Activated CD4-positive, alpha-beta T cell treated with anti-CD3 and anti-CD28 coated beads, Interleukin-2, amount 10 ng/mL, durations not matched to agents 7 days and 5 days (primary cell): Measurements from ENCODE around the gene CDC16. TPM values are rescaled to one million over a fixed set of nuclear protein-coding genes. Genes with fewer than 3 reads are reported as not detected.
"Not testable (repeated sequence)": the region's sequence is repeated elsewhere in the genome, so short reads cannot be mapped to it uniquely, and the experiment has no call there.

Experiments
- CTCF ChIA-PET: fragments of 350-600 bp; sonication (Branson Sonifier 250); formaldehyde crosslinking; loops from one replicate; lab custom pipeline; 2021; ENCODE audit warnings: antibody characterized with exemption; lab: Charles Lee
- POLR2A ChIA-PET: fragments of 350-600 bp; sonication (Branson Sonifier 250); formaldehyde crosslinking; loops from one replicate; lab custom pipeline; 2021; ENCODE audit warnings: antibody characterized with exemption; lab: Charles Lee
- DNase-seq: peaks from one replicate; pipeline ENCODE4 v3.0.0-alpha.2; 2020
- H3K27ac Mint-ChIP-seq: one replicate; pipeline ENCODE4 v1.8.0; 2021; ENCODE audit warnings: mild to moderate bottlenecking, moderate library complexity, mixed read lengths
- H3K27me3 Mint-ChIP-seq: one replicate; pipeline ENCODE4 v1.8.0; 2021; ENCODE audit warnings: mixed read lengths
- H3K36me3 Mint-ChIP-seq: one replicate; pipeline ENCODE4 v1.8.0; 2021; ENCODE audit warnings: low read depth, mixed read lengths
- H3K4me1 Mint-ChIP-seq: one replicate; pipeline ENCODE4 v1.8.0; 2021; ENCODE audit warnings: mixed read lengths
- H3K4me3 Mint-ChIP-seq: one replicate; pipeline ENCODE4 v1.8.0; 2021; ENCODE audit warnings: mild to moderate bottlenecking, moderate library complexity, mixed read lengths
- H3K9me3 Mint-ChIP-seq: one replicate; pipeline ENCODE4 v1.8.0; 2021; ENCODE audit warnings: mixed read lengths
- total RNA-seq, 2 experiments: library from RNA; stranded (reverse); gene quantifications; one replicate each; pipeline ENCODE4 v1.2.3, GENCODE V29; 2021

CDC16 gene
- total RNA-seq, 2 experiments from 2014 or later = 81.6 to 85.4 TPM

GRCh38 chr13:114230575-114230974 is 4.1 kb upstream of the CDC16 start:
- H3K27me3 Mint-ChIP-seq = peaks cover 6% of the 10 kb centered on the region
- H3K4me1 Mint-ChIP-seq = peaks cover 37% of the 10 kb centered on the region

GRCh38 chr13:114231886-114232285 is 2.8 kb upstream of the CDC16 start:
- Mint-ChIP-seq H3K4me1 (peaks cover 34% of the 10 kb centered on the region), H3K36me3 (peaks cover 5% of the 10 kb centered on the region), H3K9me3 (no peaks in the 10 kb centered on the region), H3K27ac (no peak overlapping the region), H3K27me3 (peaks cover 6% of the 10 kb centered on the region), H3K4me3 (no peak overlapping the region)
- ChIA-PET POLR2A (no interaction called here), CTCF (no interaction called here)
- DNase-seq = no peak

More at GRCh38 chr13:114230575-114230974, 4.1 kb upstream of the CDC16 start:
- H3K27ac Mint-ChIP-seq = no peak overlapping the region
- ChIA-PET POLR2A (no interaction called here), CTCF (no interaction called here)
- H3K9me3 Mint-ChIP-seq = no peaks in the 10 kb centered on the region
- DNase-seq = no peak
- H3K36me3 Mint-ChIP-seq = peaks cover 3% of the 10 kb centered on the region
- H3K4me3 Mint-ChIP-seq = no peak overlapping the region

GRCh38 chr13:114234266-114234644 is 442 bp upstream of the CDC16 start:
- ChIA-PET CTCF (no interaction called here), POLR2A (no interaction called here)
- H3K27ac Mint-ChIP-seq = peak overlapping the region; percentile 92
- no peak for DNase-seq
- peaks cover 3% of the 10 kb centered on the region for H3K27me3 Mint-ChIP-seq
- H3K4me3 Mint-ChIP-seq = peak overlapping the region; percentile 80
- peaks cover 19% of the 10 kb centered on the region for H3K36me3 Mint-ChIP-seq
- peaks cover 34% of the 10 kb centered on the region for H3K4me1 Mint-ChIP-seq
- no peaks in the 10 kb centered on the region for H3K9me3 Mint-ChIP-seq

- Mint-ChIP-seq H3K9me3 (no peaks in the 10 kb centered on the region), H3K4me1 (peaks cover 36% of the 10 kb centered on the region), H3K27ac (peak overlapping the region; percentile 92), H3K36me3 (peaks cover 24% of the 10 kb centered on the region), H3K4me3 (peak overlapping the region; percentile 80), H3K27me3 (no peaks in the 10 kb centered on the region)
- ChIA-PET POLR2A (no interaction called here), CTCF (interaction anchor here (0.7 to 0.9 kb wide), 2 partner anchors 14 to 124 kb away, joined by 3 read pairs; no protein-coding TSS in a partner anchor)
- DNase-seq = no peak
These were observed 1.0 kb downstream of the CDC16 start for GRCh38 chr13:114235697-114236096.

GRCh38 chr13:114236227-114236626 is 1.5 kb downstream of the CDC16 start:
- POLR2A ChIA-PET = no interaction called here
- Mint-ChIP-seq H3K9me3 (no peaks in the 10 kb centered on the region), H3K27me3 (no peaks in the 10 kb centered on the region), H3K4me3 (peak overlapping the region; percentile 80), H3K27ac (peak overlapping the region; percentile 92), H3K36me3 (peaks cover 26% of the 10 kb centered on the region), H3K4me1 (peaks cover 36% of the 10 kb centered on the region)
- DNase-seq = no peak
- CTCF ChIA-PET = interaction anchor here (0.9 to 1.9 kb wide), 5 partner anchors 11 to 512 kb away, joined by 3 to 5 read pairs (median 3); no protein-coding TSS in a partner anchor

- Mint-ChIP-seq H3K27ac (peak overlapping the region; percentile 0), H3K36me3 (peaks cover 36% of the 10 kb centered on the region), H3K4me1 (peaks cover 38% of the 10 kb centered on the region), H3K27me3 (no peaks in the 10 kb centered on the region), H3K9me3 (no peaks in the 10 kb centered on the region), H3K4me3 (no peak overlapping the region)
- ChIA-PET CTCF (interaction anchor here (0.7 to 1.9 kb wide), 6 partner anchors 9 to 513 kb away, joined by 3 to 5 read pairs (median 3); no protein-coding TSS in a partner anchor), POLR2A (no interaction called here)
- DNase-seq = no peak
These were observed 2.9 kb downstream of the CDC16 start for GRCh38 chr13:114237415-114238112.

GRCh38 chr13:114241918-114242317 is 7.2 kb downstream of the CDC16 start:
- Mint-ChIP-seq H3K27me3 (no peaks in the 10 kb centered on the region), H3K36me3 (peaks cover 62% of the 10 kb centered on the region), H3K9me3 (no peaks in the 10 kb centered on the region), H3K4me1 (peaks cover 16% of the 10 kb centered on the region), H3K4me3 (no peak overlapping the region), H3K27ac (no peak overlapping the region)
- DNase-seq = no peak
- ChIA-PET CTCF (no interaction called here), POLR2A (interaction anchor here (0.6 kb wide), 1 partner anchor 227 kb away, joined by 4 read pairs; no protein-coding TSS in a partner anchor)

- H3K9me3 Mint-ChIP-seq = no peaks in the 10 kb centered on the region
- CTCF ChIA-PET = interaction anchor here (0.5 kb wide), 1 partner anchor 49 kb away, joined by 5 read pairs; no protein-coding TSS in a partner anchor
These were observed 9.3 kb downstream of the CDC16 start for GRCh38 chr13:114243971-114244370.

GRCh38 chr13:114244637-114245036 is 9.9 kb downstream of the CDC16 start:
- Mint-ChIP-seq H3K9me3 (no peaks in the 10 kb centered on the region), H3K36me3 (peaks cover 60% of the 10 kb centered on the region)

More at GRCh38 chr13:114243971-114244370, 9.3 kb downstream of the CDC16 start:
- no peak for DNase-seq
- no peaks in the 10 kb centered on the region for H3K27me3 Mint-ChIP-seq
- H3K27ac Mint-ChIP-seq = no peak overlapping the region
- peaks cover 6% of the 10 kb centered on the region for H3K4me1 Mint-ChIP-seq
- POLR2A ChIA-PET = interaction anchor here (0.7 kb wide), 1 partner anchor 274 kb away, joined by 3 read pairs; no protein-coding TSS in a partner anchor
- H3K4me3 Mint-ChIP-seq = no peak overlapping the region
- H3K36me3 Mint-ChIP-seq = peaks cover 63% of the 10 kb centered on the region

GRCh38 chr13:114248011-114248410 is 13.3 kb downstream of the CDC16 start:
- Mint-ChIP-seq H3K27ac (no peak overlapping the region), H3K36me3 (peaks cover 58% of the 10 kb centered on the region), H3K27me3 (no peaks in the 10 kb centered on the region), H3K4me3 (no peak overlapping the region), H3K9me3 (no peaks in the 10 kb centered on the region), H3K4me1 (no peaks in the 10 kb centered on the region)
- CTCF ChIA-PET = no interaction called here
- DNase-seq = no peak
- POLR2A ChIA-PET = no interaction called here

More at GRCh38 chr13:114244637-114245036, 9.9 kb downstream of the CDC16 start:
- Mint-ChIP-seq H3K27me3 (no peaks in the 10 kb centered on the region), H3K27ac (no peak overlapping the region), H3K4me3 (no peak overlapping the region), H3K4me1 (peaks cover 5% of the 10 kb centered on the region)
- CTCF ChIA-PET = interaction anchor here (0.5 to 1.0 kb wide), 2 partner anchors 48 to 401 kb away, joined by 3 to 5 read pairs; no protein-coding TSS in a partner anchor
- POLR2A ChIA-PET = no interaction called here
- DNase-seq = no peak

- no peak overlapping the region for H3K4me3 Mint-ChIP-seq
- ChIA-PET CTCF (interaction anchor here (0.6 to 1.4 kb wide), 2 partner anchors 12 to 21 kb away, joined by 4 to 5 read pairs; no protein-coding TSS in a partner anchor), POLR2A (no interaction called here)
- H3K27me3 Mint-ChIP-seq = no peaks in the 10 kb centered on the region
- H3K27ac Mint-ChIP-seq = no peak overlapping the region
- H3K9me3 Mint-ChIP-seq = no peaks in the 10 kb centered on the region
- DNase-seq = no peak
- peaks cover 3% of the 10 kb centered on the region for H3K4me1 Mint-ChIP-seq
- H3K36me3 Mint-ChIP-seq = peaks cover 58% of the 10 kb centered on the region
These were observed 14.4 kb downstream of the CDC16 start for GRCh38 chr13:114249077-114249476.

GRCh38 chr13:114251639-114252440 is 17.1 kb downstream of the CDC16 start:
- H3K4me1 Mint-ChIP-seq, DNase-seq, H3K4me3 Mint-ChIP-seq, POLR2A ChIA-PET, CTCF ChIA-PET, H3K27me3 Mint-ChIP-seq, H3K9me3 Mint-ChIP-seq: not testable (repeated sequence)
- peak overlapping the region; percentile 50 for H3K27ac Mint-ChIP-seq
- H3K36me3 Mint-ChIP-seq = peaks cover 58% of the 10 kb centered on the region
